Activated CD8-positive, alpha-beta memory T cell treated with anti-CD3 and anti-CD28 coated beads, Interleukin-2, amount 50 U/mL, for 24 hours (primary cell): ENCODE data around the gene CLEC5A.
"Not testable (repeated sequence)": the region's sequence is repeated elsewhere in the genome, so short reads cannot be mapped to it uniquely, and the experiment has no call there.

Source experiments
- DNase-seq: peaks from one replicate; pipeline ENCODE4 v3.0.0-alpha.2; 2020; ENCODE audit errors: extremely low read depth

The CLEC5A gene

DNA sequence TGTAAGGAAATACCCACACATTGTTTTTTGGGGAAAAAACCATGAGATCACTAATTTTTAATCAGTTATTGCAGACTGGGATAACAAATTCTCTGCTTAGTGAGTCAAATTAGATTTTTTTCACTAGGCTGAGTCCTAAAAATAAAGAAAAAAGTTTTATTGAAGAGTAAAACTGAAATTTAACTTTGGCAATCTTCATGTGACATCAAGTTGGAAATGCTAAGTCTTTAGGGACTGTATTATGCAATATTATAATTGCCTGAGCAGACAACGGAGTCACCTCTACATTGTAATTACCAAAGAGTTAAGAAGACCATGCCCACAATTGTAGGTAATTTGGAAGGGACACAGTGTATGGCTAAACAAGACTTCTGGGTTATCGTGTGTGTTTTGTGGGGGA, 2.2 kb upstream of the CLEC5A start:
- no peak for DNase-seq

DNA sequence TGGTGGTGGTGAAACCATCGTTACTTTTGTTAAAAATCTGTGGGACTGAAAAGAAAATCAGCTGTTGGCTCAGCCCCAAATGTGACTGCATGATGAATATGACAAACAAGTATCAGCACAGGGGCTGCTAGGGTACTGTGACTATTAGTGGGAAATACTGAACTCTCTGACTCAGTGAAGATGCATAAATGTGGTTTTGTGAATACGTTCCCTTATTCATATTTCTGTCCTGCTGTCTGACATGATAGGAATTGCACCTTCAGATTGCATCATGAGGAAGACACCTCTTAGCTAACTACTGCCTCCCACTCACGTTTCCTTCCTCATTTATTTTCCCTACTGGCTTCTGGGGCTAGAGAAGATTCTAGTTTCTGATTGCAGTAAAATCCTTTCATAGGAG, 1.4 kb downstream of the CLEC5A start:
- DNase-seq = no peak

DNA sequence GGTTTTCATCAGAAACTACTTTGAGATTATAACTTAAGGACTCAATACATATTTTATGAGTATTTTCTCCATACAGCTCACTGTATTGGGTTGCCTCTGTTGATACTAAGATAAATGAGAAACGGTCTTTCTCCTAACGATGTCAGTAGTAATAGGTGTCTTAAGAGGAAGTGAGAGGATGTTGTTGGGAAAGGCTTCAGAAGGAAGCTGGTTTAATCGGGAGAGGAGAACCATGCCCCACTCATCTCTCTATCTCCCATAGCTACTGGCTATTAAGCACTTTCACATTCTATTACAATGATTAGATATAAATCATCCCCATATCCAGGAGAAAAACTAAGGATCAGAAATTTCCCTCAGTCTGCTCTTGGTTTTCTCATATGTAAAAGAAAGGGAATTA, 2.0 kb downstream of the CLEC5A start:
- DNase-seq = no peak

DNA sequence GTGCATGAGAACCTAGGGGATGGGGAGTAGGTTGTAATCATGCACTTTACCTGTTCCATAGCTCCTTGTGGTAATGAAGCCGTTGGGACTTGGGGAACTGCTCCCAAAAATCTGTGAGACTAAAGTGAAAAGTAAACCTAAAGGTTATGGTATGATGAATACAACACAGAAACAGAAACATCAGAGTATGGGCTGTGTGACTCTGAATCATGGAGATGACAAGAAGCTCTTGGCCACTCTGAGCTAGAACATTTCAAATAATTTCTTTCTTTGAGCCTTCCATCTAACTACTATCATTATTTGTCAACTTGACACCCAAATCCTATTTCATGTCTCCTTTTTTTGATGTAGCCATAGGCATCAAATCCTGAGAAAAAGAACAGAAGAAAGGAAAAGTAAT, 2.9 kb downstream of the CLEC5A start:
- no peak for DNase-seq

DNA sequence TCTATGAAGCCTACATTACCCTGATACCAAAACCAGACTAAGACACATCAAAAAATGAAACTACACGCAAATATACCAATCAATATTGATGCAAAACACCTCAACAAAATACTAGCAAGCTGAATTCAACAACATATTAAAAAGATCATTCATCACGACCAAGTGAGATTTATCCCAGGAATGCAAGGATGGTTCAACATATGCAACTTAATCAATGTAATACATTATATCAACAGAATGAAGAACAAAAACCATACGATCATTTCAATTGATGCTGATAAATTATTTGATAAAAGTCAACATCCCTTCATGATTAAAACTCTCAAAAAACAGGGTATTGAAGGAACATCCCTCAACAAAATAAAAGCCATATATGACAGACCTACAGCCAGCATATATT, 5.7 kb downstream of the CLEC5A start:
- no peak for DNase-seq

DNA sequence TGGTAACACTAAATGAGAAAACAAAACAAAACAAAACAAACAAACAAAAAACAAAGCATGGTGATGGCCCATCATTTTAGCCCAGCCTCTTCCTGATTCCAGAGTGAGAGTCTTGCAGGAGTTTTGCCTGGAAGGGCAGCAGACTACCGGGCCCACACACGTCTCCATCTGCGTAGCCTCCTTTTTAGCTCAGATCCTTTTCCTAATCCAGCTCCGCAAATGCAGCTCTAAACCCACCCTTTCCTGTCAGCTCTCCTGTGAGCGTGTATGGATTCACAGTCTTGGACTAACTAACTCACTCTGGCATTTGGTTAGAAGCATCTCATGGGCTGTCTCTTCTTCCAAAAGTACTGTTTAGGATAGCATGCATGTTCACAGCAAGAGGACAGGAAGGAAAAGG, 16.6 kb downstream of the CLEC5A start:
- DNase-seq = no peak

DNA sequence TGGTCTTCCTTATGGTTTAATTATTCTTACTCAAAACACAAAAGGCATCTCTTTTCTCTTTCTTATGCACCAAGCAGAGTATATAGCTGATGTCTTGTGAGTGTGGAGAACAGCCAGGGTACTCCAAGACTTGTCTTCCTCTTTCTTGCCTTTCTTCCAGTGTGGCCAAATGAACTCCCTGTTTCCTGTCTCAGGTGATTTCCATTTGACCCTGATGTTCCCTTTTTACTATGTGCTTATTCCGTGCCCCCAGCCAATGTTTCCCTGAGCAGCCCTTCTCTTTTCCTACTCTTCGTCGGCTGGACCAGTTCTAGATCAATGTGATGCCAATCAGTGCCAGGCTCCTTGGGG, 18.0 kb downstream of the CLEC5A start:
- DNase-seq = no peak

DNA sequence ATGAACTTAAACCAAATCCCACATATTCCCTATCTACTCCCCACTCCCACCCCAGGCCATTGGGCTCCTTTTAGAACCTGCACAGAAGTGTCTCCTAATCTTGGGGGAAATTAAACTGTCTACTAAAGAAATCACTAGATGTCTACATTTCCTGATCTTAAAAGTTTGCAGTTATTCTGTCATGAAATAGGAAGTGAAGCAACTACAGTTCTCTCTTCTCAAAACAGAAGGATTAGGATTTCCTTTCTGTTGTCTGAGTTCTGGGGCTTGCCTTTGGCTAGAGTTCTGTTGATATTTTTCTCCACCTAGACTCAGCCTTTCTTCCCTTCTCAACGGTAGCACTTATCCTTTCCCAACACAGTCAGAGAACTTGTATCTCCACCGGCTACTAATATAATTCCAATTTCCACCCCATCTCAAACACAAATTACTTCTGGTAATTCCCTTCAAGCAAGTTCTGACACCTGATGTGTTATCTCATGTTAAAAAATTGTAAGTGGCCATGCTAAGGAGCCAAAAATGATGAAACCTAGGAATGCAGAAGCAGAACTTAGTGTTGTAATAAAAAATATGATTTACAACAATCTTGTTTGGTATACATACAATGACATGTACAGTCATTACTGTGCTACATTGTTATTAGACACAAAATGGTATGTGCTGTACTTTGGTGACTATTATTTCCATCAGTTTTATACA, 18.5 kb downstream of the CLEC5A start:
- no peak for DNase-seq

DNA sequence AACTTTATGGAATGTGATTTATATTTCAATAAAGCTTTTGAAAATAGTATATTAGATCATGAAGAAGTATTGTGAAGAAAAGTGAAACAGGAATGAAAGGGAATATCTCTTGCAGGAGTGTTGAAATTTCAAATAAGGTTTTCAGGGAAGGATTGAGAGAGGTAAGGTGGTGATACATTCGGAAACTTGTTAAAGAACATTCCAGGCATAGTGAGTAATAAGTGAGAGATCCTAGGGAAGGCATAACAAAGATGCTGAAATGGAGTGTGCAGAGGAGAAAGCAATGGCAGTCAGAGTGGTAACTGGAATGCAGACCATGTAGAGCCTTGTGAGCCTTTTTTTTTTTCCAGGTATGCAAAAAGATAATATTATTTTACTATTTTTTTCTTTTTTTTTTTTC, 26.5 kb downstream of the CLEC5A start:
- no peak for DNase-seq

DNA sequence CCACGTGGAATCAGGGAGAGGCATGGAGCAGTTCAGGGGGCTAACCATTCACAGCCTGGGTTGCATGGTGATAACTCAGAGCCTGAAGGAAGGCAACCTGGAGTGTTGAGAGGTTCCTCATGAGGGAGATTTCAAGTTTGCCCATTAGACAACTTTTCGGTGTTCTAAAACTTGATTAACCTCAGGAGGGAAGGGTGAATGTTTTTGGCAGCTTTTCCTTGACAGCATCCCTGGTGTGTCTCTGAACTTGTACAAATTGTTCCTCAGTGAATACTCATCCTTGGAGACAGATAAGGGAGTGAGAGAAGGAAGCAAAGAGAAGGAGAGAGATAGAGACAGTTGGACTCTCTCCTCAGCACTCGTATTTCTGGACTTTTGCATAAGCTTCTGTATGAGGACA, 30.7 kb downstream of the CLEC5A start, which contains the start of gene OR9A4:
Gene OR9A4, plus strand, starts transcription at position 301 of the 400 bp plus-strand sequence. CDS start 2,477 bp downstream, outside the sequence.
- no peak for DNase-seq

DNA sequence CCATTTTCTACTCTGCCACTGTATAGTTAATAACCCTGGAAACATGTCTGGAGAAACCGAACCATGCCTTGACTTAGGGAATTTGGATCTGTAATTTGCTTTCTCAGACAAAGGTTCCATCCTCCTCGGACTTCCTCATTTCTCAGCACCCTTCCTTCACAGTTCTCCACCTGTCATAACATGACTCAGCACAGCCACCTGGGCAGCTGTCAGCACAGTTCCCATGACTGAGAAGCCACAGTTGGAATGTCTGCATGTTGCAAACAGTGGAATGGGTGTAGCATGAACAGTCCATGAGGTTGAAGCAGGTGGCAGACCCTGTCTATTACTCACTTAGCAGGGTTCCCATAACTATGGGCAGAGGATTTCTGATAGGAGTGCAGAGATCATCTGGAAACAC, 31.2 kb downstream of the CLEC5A start:
- no peak for DNase-seq

DNA sequence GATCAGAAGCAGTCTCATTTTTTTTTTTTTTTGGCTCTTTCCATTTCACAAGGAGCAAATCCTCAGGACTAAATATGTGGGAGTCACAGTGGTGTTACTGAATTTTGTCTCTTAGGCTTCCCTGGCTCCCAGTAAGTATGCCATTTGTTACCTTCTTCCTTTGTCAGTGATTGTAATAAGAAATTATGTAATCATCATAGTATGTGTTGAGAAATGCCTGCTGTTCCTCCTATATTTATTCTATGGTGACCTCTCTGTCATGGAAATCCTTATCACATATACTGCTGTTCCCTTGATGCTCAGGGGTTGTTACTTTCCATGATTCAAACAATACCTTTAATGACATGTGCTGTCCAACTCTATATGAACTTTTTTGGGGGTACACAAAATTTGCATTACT, 35.4 kb downstream of the CLEC5A start:
- no peak for DNase-seq

DNA sequence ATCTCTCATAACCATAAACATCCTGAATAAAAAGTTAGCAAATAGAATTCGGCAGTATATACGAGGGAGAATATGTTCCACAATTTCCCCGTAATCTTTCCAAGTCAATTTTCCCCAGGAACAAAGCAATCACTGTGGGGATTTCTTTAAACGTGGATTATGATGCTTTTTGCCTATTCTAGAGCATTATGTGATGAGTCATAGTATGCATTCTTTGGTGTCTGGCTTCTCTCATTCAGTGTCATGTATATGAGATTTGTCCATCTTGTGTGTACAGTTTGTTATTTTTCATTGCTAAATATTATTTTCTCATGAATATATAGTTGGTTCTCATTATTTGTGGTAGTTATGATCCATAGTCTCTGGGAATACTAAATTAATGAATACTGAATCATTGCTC, 40.5 kb downstream of the CLEC5A start:
- no peak for DNase-seq

DNA sequence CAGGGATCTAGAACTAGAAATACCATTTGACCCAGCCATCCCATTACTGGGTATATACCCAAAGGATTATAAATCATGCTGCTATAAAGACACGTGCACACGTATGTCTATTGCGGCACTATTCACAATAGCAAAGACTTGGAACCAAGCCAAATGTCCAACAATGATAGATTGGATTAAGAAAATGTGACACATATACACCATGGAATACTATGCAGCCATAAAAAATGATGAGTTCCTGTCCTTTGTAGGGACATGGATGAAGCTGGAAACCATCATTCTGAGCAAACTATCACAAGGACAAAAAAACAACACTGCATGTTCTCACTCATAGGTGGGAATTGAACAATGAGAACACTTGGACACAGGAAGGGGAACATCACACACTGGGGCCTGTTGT, 47.4 kb downstream of the CLEC5A start:
- not testable (repeated sequence) for DNase-seq

DNA sequence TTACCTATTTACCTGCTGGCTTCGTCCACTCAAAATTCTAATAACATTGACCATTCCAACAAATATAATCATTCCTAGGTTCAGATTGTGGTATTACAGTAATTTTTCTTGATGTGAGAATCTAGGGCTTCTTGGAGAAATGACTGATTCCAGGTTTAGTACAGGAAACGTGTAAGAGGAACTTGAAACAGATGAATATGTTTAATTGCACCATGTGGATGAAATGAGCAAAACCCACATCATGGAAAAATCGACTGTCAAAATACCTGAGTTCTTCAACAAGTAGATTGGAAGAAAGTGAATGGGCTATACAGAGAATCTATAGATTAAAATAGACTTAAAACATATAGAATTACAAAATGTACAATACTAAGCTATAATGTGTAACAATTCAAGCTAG, 55.4 kb downstream of the CLEC5A start:
- DNase-seq = no peak

DNA sequence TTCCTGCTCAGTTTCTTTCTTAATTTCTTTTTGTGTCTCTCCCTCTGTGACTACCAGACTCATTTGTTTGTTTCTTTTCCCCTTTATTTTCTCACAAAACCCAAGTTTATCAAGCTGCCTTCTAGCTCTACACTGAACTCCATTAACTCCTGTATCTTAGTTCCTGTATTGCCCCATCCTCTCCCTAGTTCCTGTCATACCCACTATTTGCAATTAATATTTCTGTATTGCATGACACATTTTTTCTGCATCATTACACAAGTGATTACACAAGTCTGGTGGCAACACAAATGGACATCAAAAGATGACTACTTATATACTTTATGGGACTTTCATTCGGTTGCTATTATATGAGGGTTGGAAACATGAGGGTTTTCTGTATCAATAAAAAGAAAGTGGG, 57.5 kb downstream of the CLEC5A start:
- DNase-seq = no peak

DNA sequence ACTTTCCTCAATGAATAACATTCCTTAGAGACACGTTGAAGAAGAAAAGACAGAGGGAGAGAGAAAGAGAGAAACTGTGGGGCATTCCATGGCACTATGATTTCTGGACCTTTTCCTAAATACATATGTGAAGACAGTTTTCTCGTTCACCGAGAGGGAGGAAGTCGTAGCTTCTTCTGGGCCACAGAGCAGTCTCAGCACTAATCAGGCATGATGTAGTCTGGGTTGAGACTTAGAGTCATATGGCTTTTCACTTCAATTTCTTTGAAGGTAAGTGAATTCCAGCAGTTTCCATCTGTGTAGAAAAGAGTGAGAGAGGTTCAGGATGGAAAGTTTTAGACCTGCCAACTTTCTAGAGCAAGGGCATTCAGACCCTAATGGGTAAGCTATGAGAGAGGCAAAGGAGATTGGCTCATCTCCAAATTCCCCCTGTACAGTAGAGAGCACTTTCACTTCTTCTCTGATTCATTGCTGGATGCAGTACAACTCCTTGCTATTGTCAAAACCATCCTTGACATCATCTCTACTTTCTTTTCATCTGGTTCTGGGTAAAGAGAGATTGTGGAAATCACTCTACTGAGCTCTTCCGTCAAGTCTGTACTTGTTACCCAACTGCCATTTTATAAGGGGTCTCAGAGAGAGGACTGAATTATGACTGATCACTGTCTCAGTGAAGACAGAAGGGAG, 62.1 kb downstream of the CLEC5A start:
- no peak for DNase-seq

DNA sequence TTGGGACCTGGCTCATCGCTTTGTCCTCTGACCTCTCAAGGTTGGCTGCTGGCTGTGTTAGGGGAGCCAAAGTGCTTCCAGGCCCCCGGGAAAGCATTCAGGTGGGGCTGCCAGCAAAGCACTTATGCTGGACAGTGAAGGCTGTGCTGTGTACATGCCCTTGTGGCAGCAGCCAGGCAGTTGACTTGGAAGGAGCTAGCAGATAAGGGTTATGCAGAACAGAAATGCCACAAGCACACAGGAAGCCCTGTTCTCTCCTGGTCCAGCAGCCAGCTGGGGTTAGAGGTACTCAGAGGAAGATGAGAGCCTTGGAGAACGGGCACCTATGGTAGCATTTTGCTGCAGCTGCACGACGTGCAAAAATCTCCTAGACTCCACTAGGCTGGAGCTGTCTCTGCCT, 65.8 kb downstream of the CLEC5A start:
- DNase-seq = no peak

DNA sequence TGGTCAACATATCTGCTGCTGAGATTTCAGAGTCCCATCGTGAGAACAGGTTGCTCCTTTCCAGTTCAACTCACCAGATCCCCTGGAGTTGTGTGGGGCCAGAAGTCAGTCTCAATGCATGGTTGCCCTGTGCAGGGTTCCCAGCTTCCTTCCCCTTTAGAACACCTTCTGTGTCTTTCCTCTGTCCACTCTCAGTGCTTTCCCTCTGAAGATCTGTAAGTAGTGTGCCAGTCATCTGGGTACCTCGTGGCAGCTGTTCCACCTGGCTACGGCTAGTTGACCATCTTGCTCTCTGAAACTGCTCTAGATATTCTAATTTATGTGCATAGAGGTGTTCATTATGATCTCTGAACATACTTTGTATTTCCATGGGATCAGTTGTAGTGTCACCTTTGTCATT, 69.4 kb downstream of the CLEC5A start:
- DNase-seq = no peak
